ENCODE results near the gene ZBTB3. TPM values are rescaled to one million over a fixed set of nuclear protein-coding genes. Genes with fewer than 3 reads are reported as not detected.

Gene ZBTB3
- total and polyA plus RNA-seq, 2 of the 8 experiments (the other 6 are each of a cell fraction or from before 2014, with no cell fraction given) = 30.2 to 76.9 TPM

GRCh38 chr11:62770778-62771143 is 16.8 kb upstream of the ZBTB3 start (continued):
- no peak for TF ChIP-seq HDAC2 (IDR thresholded peaks at IDR 0.05; ENCODE audit: borderline replicate concordance in 1 of 2, low read depth in 2 of 2, low read length in 2 of 2)
- TF ChIP-seq CTBP2 (IDR thresholded peaks at IDR 0.05; ENCODE audit: borderline replicate concordance, insufficient read depth, insufficient read length, low read length) = no peak
- no peak for TF ChIP-seq EP300 (IDR thresholded peaks at IDR 0.05; ENCODE audit: borderline replicate concordance in 1 of 2, low read depth in 2 of 2, low read length in 2 of 2)
- TF ChIP-seq BCL11A (IDR thresholded peaks at IDR 0.05; ENCODE audit: low read depth in 2 of 2, low read length in 2 of 2) = no peak
- no peak for TF ChIP-seq ASH2L (IDR thresholded peaks at IDR 0.05; ENCODE audit: low read length)
- no peak for TF ChIP-seq ATF3 (IDR thresholded peaks at IDR 0.05; ENCODE audit: insufficient read depth, low read depth, low read length)
- no peak for TF ChIP-seq CBX8 (IDR thresholded peaks at IDR 0.05; ENCODE audit: borderline replicate concordance, low read depth, low read length)
- TF ChIP-seq SUZ12 (IDR thresholded peaks at IDR 0.05; ENCODE audit: low read length) = no peak
- peak; percentile 5; the same call in 1 of the 2 replicates for TF ChIP-seq RFX5 (IDR thresholded peaks at IDR 0.05; ENCODE audit: borderline replicate concordance, low read depth, low read length)
- no peak for TF ChIP-seq CHD2 (IDR thresholded peaks at IDR 0.05; ENCODE audit: low read length)
- no peak for TF ChIP-seq GABPA (IDR thresholded peaks at IDR 0.05; ENCODE audit: borderline replicate concordance, insufficient read depth, low read length)
- TF ChIP-seq RAD21 (IDR thresholded peaks at IDR 0.05 in 1 of 2, conservative IDR thresholded peaks at IDR 0.05 in 1 of 2; ENCODE audit: low read depth in 2 of 2, low read length in 2 of 2) = no peak
- TF ChIP-seq CREB1 (IDR thresholded peaks at IDR 0.05) = 0 out of 2 replicates have a peak, but pooled peaks have one; percentile 7
- no peak for TF ChIP-seq POLR2A (IDR thresholded peaks at IDR 0.05; ENCODE audit: control extremely low read depth in 1 of 2, low read depth in 2 of 2, low read length in 2 of 2)
- TF ChIP-seq RXRA (IDR thresholded peaks at IDR 0.05; ENCODE audit: insufficient read depth, low read depth, low read length) = no peak
- TF ChIP-seq RNF2 (IDR thresholded peaks at IDR 0.05; ENCODE audit: borderline replicate concordance, low read depth, low read length, missing control alignments, poor library complexity, severe bottlenecking) = no peak
- no peak for TF ChIP-seq SP1 (IDR thresholded peaks at IDR 0.05; ENCODE audit: low read depth, low read length)
- TF ChIP-seq CBX5 (IDR thresholded peaks at IDR 0.05; ENCODE audit: low read depth, low read length) = no peak
